Trophoblast cell (in vitro differentiated cells and primary cell): ENCODE measurements around the gene FGD2.
A peak's percentile ranks its signal among the peaks of the same experiment; 100 is the strongest.

Experiments used
- DNase-seq, 2 donors: peaks; one replicate each; pipeline ENCODE4 v3.0.0-alpha.2; 2016
- H2AFZ ChIP-seq: 2 replicates; pipeline ENCODE4 v1.6.1; 2013; ENCODE audit warnings: low read length, moderate library complexity, mild to moderate bottlenecking; ENCODE audit not compliant: insufficient read depth, poor library complexity
- H2AK5ac ChIP-seq: 2 replicates; pipeline ENCODE4 v1.6.1; 2013; ENCODE audit warnings: mild to moderate bottlenecking, low read length
- H2BK120ac ChIP-seq: 2 replicates; pipeline ENCODE4 v1.6.1; 2013; ENCODE audit warnings: low read length, mild to moderate bottlenecking, moderate library complexity; ENCODE audit not compliant: insufficient read depth, poor library complexity
- H2BK12ac ChIP-seq: 2 replicates; pipeline ENCODE4 v1.6.1; 2013; ENCODE audit warnings: mild to moderate bottlenecking, low read length, moderate library complexity
- H2BK5ac ChIP-seq: 2 replicates; pipeline ENCODE4 v1.6.1; 2013; ENCODE audit warnings: low read length, low read depth, moderate library complexity, mild to moderate bottlenecking; ENCODE audit not compliant: poor library complexity
- H3K14ac ChIP-seq: 2 replicates; pipeline ENCODE4 v1.6.1; 2013; ENCODE audit warnings: mild to moderate bottlenecking, low read length
- H3K18ac ChIP-seq: 2 replicates; pipeline ENCODE4 v1.6.1; 2013; ENCODE audit warnings: mild to moderate bottlenecking, low read length
- H3K23ac ChIP-seq: 2 replicates; pipeline ENCODE4 v1.6.1; 2013; ENCODE audit warnings: low read length
- H3K27ac ChIP-seq: 2 replicates; pipeline ENCODE4 v1.5.1; 2013; ENCODE audit warnings: low read depth, mild to moderate bottlenecking, inconsistent platforms, low read length, moderate library complexity
- H3K27me3 ChIP-seq: 2 replicates; pipeline ENCODE4 v1.6.1; 2013; ENCODE audit warnings: inconsistent platforms, mild to moderate bottlenecking, low read length, moderate library complexity; ENCODE audit not compliant: insufficient read depth
- H3K36me3 ChIP-seq, 2 experiments: 1 replicate in 1 of 2; 2 replicates in 1 of 2; pipeline ENCODE4 v1.6.1; 2013; ENCODE audit warnings: low read length in 2 of 2, mild to moderate bottlenecking in 2 of 2, moderate library complexity in 1 of 2; ENCODE audit not compliant: insufficient read depth in 2 of 2, control insufficient read depth in 1 of 2
- H3K4ac ChIP-seq: 2 replicates; pipeline ENCODE4 v1.6.1; 2013; ENCODE audit warnings: low read depth, mild to moderate bottlenecking, low read length, moderate library complexity
- H3K4me1 ChIP-seq, 2 experiments: 1 replicate in 1 of 2; 2 replicates in 1 of 2; pipeline ENCODE4 v1.6.1; 2013; ENCODE audit warnings: low read length in 2 of 2, mild to moderate bottlenecking in 2 of 2, moderate library complexity in 1 of 2; ENCODE audit not compliant: insufficient read depth in 2 of 2, control insufficient read depth in 1 of 2
- H3K4me2 ChIP-seq: 2 replicates; pipeline ENCODE4 v1.6.1; 2013; ENCODE audit warnings: inconsistent platforms, mild to moderate bottlenecking, low read length, moderate library complexity
- H3K4me3 ChIP-seq: 2 replicates; pipeline ENCODE4 v1.5.1; 2013; ENCODE audit warnings: mild to moderate bottlenecking, low read depth, low read length, inconsistent platforms
- H3K79me1 ChIP-seq: one replicate; pipeline ENCODE4 v1.6.1; 2013; ENCODE audit warnings: low read length
- H3K79me2 ChIP-seq: 2 replicates; pipeline ENCODE4 v1.6.1; 2013; ENCODE audit warnings: low read length, mild to moderate bottlenecking; ENCODE audit not compliant: control insufficient read depth, insufficient read depth, poor library complexity
- H3K9ac ChIP-seq: 2 replicates; pipeline ENCODE4 v1.6.1; 2013; ENCODE audit warnings: mild to moderate bottlenecking, low read length
- H3K9me3 ChIP-seq: 2 replicates; pipeline ENCODE4 v1.6.1; 2013; ENCODE audit warnings: low read depth, mild to moderate bottlenecking, control low read depth, inconsistent platforms, low read length; ENCODE audit not compliant: insufficient read depth
- H4K12ac ChIP-seq: 2 replicates; pipeline ENCODE4 v1.6.1; 2013; ENCODE audit warnings: low read depth, mild to moderate bottlenecking, low read length, moderate library complexity
- H4K8ac ChIP-seq: 2 replicates; pipeline ENCODE4 v1.6.1; 2013; ENCODE audit warnings: low read depth, mild to moderate bottlenecking, low read length, moderate library complexity
- H4K91ac ChIP-seq: one replicate; pipeline ENCODE4 v1.6.1; 2013; ENCODE audit warnings: low read depth, mild to moderate bottlenecking, low read length, moderate library complexity
- WGBS: extraction: QIAGEN DNeasy Blood & Tissue Kit; methylation state at CpG from one replicate; pipeline ENCODE4 v1.1.7; 2013; ENCODE audit warnings: missing lambda C conversion rate; ENCODE audit not compliant: insufficient read length, insufficient coverage; ENCODE audit errors: extremely low coverage; 5-methylcytosine and 5-hydroxymethylcytosine counted together

Gene FGD2

DNA sequence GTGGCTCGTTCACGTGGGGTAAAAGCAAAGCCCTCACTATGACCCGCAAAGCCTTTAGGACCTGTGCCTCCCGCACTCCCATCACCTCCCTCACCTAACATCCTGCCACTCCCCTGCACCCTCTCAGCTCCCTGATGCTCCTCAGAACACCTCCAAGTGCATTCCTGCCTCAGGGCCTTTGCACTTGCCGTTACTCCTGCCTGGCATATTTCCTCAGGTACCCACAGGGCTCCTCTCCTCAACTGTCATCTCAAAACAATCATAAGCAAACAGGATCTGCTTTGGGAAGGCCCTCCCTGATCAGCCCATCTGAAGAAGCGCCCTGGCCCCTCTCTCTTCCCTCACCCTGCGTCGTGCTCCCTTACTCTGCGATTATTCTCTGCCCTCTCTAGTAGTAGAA is 49.1 kb downstream of the FGD2 start:
- H3K27ac ChIP-seq = no peak overlapping the region
- no peak overlapping the region for H4K91ac ChIP-seq
- H3K23ac ChIP-seq = no peak overlapping the region
- H3K79me1 ChIP-seq = peaks cover 6% of the 10 kb centered on the region
- no peaks in the 10 kb centered on the region for H3K36me3 ChIP-seq
- H3K4me1 ChIP-seq = peaks cover 8 to 14% of the 10 kb centered on the region in 2 experiments
- H2AK5ac ChIP-seq = no peak overlapping the region
- no peak overlapping the region for H3K14ac ChIP-seq
- no peaks in the 10 kb centered on the region for H3K27me3 ChIP-seq
- no peaks in the 10 kb centered on the region for H3K9me3 ChIP-seq
- H3K4ac ChIP-seq = no peak overlapping the region
- H3K18ac ChIP-seq = no peak overlapping the region
- WGBS = no CpG with 5 or more reads among the region's 9 CpGs
- H3K4me2 ChIP-seq = no peak overlapping the region
- no peaks in the 10 kb centered on the region for H3K79me2 ChIP-seq
- H4K12ac ChIP-seq = no peak overlapping the region
- H4K8ac ChIP-seq = no peak overlapping the region
- no peak overlapping the region for H2AFZ ChIP-seq
- no peak overlapping the region for H3K4me3 ChIP-seq
- DNase-seq = no peak
- no peak overlapping the region for H2BK12ac ChIP-seq
- no peak overlapping the region for H2BK5ac ChIP-seq
- no peak overlapping the region for H3K9ac ChIP-seq
- no peak overlapping the region for H2BK120ac ChIP-seq

- Histone ChIP-seq H2BK12ac (peak overlapping the region; percentile 18), H4K8ac (no peak overlapping the region), H3K27me3 (no peaks in the 10 kb centered on the region), H2BK5ac (no peak overlapping the region), H3K14ac (no peak overlapping the region), H2AFZ (no peak overlapping the region), H3K79me1 (peaks cover 10% of the 10 kb centered on the region), H3K4ac (no peak overlapping the region), H3K4me3 (no peak overlapping the region), H4K12ac (no peak overlapping the region), H3K36me3 (no peaks in the 10 kb centered on the region), H3K79me2 (peaks cover 3% of the 10 kb centered on the region), H3K27ac (no peak overlapping the region), H3K4me2 (no peak overlapping the region), H3K9ac (no peak overlapping the region), H3K4me1 (peaks cover 14 to 18% of the 10 kb centered on the region in 2 experiments), H2BK120ac (no peak overlapping the region), H3K9me3 (no peaks in the 10 kb centered on the region), H3K18ac (no peak overlapping the region), H2AK5ac (peak overlapping the region; percentile 65), H4K91ac (no peak overlapping the region), H3K23ac (no peak overlapping the region)
- WGBS = no CpG with 5 or more reads among the region's 8 CpGs
- DNase-seq = no peak
These were observed 50.6 kb downstream of the FGD2 start for GRCh38 chr6:37056112-37056403.

- Histone ChIP-seq H3K9me3 (no peaks in the 10 kb centered on the region), H3K4ac (no peak overlapping the region), H3K9ac (no peak overlapping the region), H3K4me2 (no peak overlapping the region), H2AK5ac (peak overlapping the region; percentile 45), H3K23ac (no peak overlapping the region), H3K14ac (no peak overlapping the region), H2BK12ac (no peak overlapping the region), H4K8ac (peak overlapping the region; percentile 39), H3K4me1 (peaks cover 14 to 18% of the 10 kb centered on the region in 2 experiments), H4K12ac (no peak overlapping the region), H3K79me1 (peaks cover 10% of the 10 kb centered on the region), H2AFZ (no peak overlapping the region), H3K36me3 (no peaks in the 10 kb centered on the region), H3K18ac (no peak overlapping the region), H2BK120ac (no peak overlapping the region), H4K91ac (no peak overlapping the region), H3K79me2 (peaks cover 3% of the 10 kb centered on the region), H3K27ac (no peak overlapping the region), H3K4me3 (no peak overlapping the region), H3K27me3 (no peaks in the 10 kb centered on the region), H2BK5ac (no peak overlapping the region)
- no CpG with 5 or more reads among the region's 16 CpGs for WGBS
- peak; percentile 86 to 87 for DNase-seq
These were observed 51.1 kb downstream of the FGD2 start for GRCh38 chr6:37056439-37057127.

DNA sequence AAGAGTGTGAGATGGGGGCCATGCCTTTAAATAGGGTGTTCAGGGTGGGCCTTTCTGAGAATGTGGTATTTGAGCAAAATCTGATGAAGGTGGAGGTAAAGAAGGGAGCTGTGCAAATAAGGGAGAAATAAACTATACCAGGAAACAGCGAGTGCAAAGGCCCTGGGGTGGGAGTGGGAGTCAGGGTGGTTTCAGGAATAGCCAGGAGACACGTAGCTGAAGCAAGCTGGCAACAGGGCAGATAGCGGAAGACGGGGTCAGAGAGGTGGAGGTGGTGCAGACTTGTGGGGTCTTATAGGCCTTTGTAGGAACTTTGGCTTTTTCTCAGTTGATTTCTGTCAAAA is 51.6 kb downstream of the FGD2 start:
- Histone ChIP-seq H3K36me3 (no peaks in the 10 kb centered on the region), H4K8ac (no peak overlapping the region), H2BK5ac (no peak overlapping the region), H3K23ac (no peak overlapping the region), H3K27ac (no peak overlapping the region), H3K18ac (no peak overlapping the region), H3K4ac (no peak overlapping the region), H3K4me2 (no peak overlapping the region), H3K27me3 (no peaks in the 10 kb centered on the region), H3K9ac (no peak overlapping the region), H3K79me1 (peaks cover 10% of the 10 kb centered on the region), H3K14ac (no peak overlapping the region), H3K4me1 (peaks cover 14 to 18% of the 10 kb centered on the region in 2 experiments), H2BK120ac (no peak overlapping the region), H4K91ac (no peak overlapping the region), H4K12ac (no peak overlapping the region), H3K9me3 (no peaks in the 10 kb centered on the region), H2BK12ac (no peak overlapping the region), H2AK5ac (no peak overlapping the region), H3K79me2 (peaks cover 3% of the 10 kb centered on the region), H2AFZ (no peak overlapping the region), H3K4me3 (no peak overlapping the region)
- no peak for DNase-seq
- no CpG with 5 or more reads among the region's 4 CpGs for WGBS
